MM.1S (cell line): ENCODE measurements around the gene IZUMO2.

Experiments used
- DNase-seq: peaks from one replicate; pipeline ENCODE4 v3.0.0-alpha.2; 2015
- H2AFZ ChIP-seq: fragments of 300-600 bp; sonication (generic); 2 replicates; pipeline ENCODE4 v1.6.0; 2016; ENCODE audit warnings: antibody characterized with exemption, low read length
- H3F3A ChIP-seq: fragments of 300-600 bp; sonication (generic); 2 replicates; pipeline ENCODE4 v1.6.1; 2016; ENCODE audit warnings: mild to moderate bottlenecking, antibody characterized with exemption, low read length, moderate library complexity, mixed read lengths; ENCODE audit not compliant: insufficient read depth
- H3K27ac ChIP-seq: fragments of 300-600 bp; sonication (generic); 2 replicates; pipeline ENCODE4 v1.5.1; 2016; ENCODE audit warnings: mild to moderate bottlenecking, low read length
- H3K27me3 ChIP-seq: fragments of 300-600 bp; sonication (generic); replicated peaks from 2 replicates; pipeline ENCODE4 v1.6.0; 2016; ENCODE audit warnings: low read length; ENCODE audit not compliant: insufficient read depth
- H3K36me3 ChIP-seq: fragments of 300-600 bp; sonication (generic); replicated peaks from 2 replicates; pipeline ENCODE4 v1.6.1; 2016; ENCODE audit warnings: mild to moderate bottlenecking, low read length, mixed read lengths; ENCODE audit not compliant: insufficient read depth
- H3K4me1 ChIP-seq: fragments of 300-600 bp; sonication (generic); 2 replicates; pipeline ENCODE4 v1.6.1; 2016; ENCODE audit warnings: low read length, mixed read lengths
- H3K4me2 ChIP-seq: fragments of 300-600 bp; sonication (generic); 2 replicates; pipeline ENCODE4 v1.6.0; 2016; ENCODE audit warnings: low read depth, low read length
- H3K4me3 ChIP-seq: fragments of 300-600 bp; sonication (generic); 2 replicates; pipeline ENCODE4 v1.5.1; 2016; ENCODE audit warnings: low read length, mixed read lengths
- H3K79me2 ChIP-seq: fragments of 300-600 bp; sonication (generic); 2 replicates; pipeline ENCODE4 v1.6.1; 2016; ENCODE audit warnings: mixed run types, low read length, mixed read lengths
- H3K9ac ChIP-seq: fragments of 300-600 bp; sonication (generic); 2 replicates; pipeline ENCODE4 v1.6.1; 2016; ENCODE audit warnings: low read length, mixed read lengths
- H3K9me2 ChIP-seq: fragments of 300-600 bp; sonication (generic); replicated peaks from 2 replicates; pipeline ENCODE4 v1.6.1; 2016; ENCODE audit warnings: mild to moderate bottlenecking, low read length, mixed read lengths; ENCODE audit not compliant: insufficient read depth
- H3K9me3 ChIP-seq: fragments of 300-600 bp; sonication (generic); replicated peaks from 2 replicates; pipeline ENCODE4 v1.6.1; 2016; ENCODE audit warnings: mild to moderate bottlenecking, low read length, mixed read lengths; ENCODE audit not compliant: insufficient read depth
- H4K20me1 ChIP-seq: fragments of 300-600 bp; sonication (generic); 2 replicates; pipeline ENCODE4 v1.6.1; 2016; ENCODE audit warnings: mild to moderate bottlenecking, low read length, moderate library complexity, mixed read lengths; ENCODE audit not compliant: insufficient read depth
- CTCF ChIP-seq: fragments of 300-600 bp; sonication (generic); IDR thresholded peaks from 2 replicates; pipeline ENCODE4 v1.5.1; 2016; ENCODE audit warnings: antibody characterized with exemption, low read length, mixed read lengths
- EZH2 ChIP-seq: fragments of 300-600 bp; sonication (generic); optimal IDR thresholded peaks from 2 replicates; pipeline ENCODE3; 2017; ENCODE audit warnings: low read depth, mild to moderate bottlenecking, antibody characterized with exemption, low read length, mixed read lengths
- EZH2phosphoT487 ChIP-seq: fragments of 300-600 bp; sonication (generic); IDR thresholded peaks from 2 replicates; pipeline ENCODE4 v1.6.1; 2018; ENCODE audit warnings: antibody characterized with exemption, low read length

Gene IZUMO2

DNA sequence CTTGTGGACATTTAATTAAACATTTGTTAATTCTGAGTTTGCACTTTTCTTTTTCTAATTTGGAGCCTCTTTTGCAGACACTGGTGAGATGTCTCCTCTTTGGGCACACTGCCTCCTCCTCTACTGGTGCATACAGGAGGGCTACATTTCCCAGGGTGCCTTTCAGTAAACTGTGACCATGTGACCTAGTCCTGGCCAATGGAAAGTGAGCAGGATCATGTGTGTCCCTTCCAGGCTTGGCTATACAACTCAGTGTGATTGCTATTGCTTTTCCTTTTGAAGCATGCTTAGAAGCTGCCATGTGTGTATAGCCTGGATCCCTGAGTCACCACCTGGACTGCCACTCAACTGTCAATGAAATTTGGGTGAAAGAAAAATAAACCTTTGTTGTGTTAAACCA is 4.5 kb downstream of the IZUMO2 start:
- H3K4me1 ChIP-seq: no peaks in the 10 kb centered on the region
- no peaks in the 10 kb centered on the region for H3K79me2 ChIP-seq
- H3K9me2 ChIP-seq: no peaks in the 10 kb centered on the region
- no peak for DNase-seq
- peaks cover 60% of the 10 kb centered on the region for H3K27me3 ChIP-seq
- H3K4me3 ChIP-seq: no peak overlapping the region
- H3K4me2 ChIP-seq: no peak overlapping the region
- H3K9ac ChIP-seq: no peak overlapping the region
- H3K27ac ChIP-seq: no peak overlapping the region
- H3F3A ChIP-seq: no peaks in the 10 kb centered on the region
- TF ChIP-seq EZH2phosphoT487 (no peak), EZH2 (no peak), CTCF (no peak)
- no peaks in the 10 kb centered on the region for H3K9me3 ChIP-seq
- H3K36me3 ChIP-seq: no peaks in the 10 kb centered on the region
- H4K20me1 ChIP-seq: no peaks in the 10 kb centered on the region
- H2AFZ ChIP-seq: no peak overlapping the region

GRCh38 chr19:50155520-50156109 is 7.5 kb downstream of the IZUMO2 start:
- Histone ChIP-seq H4K20me1 (no peaks in the 10 kb centered on the region), H3K9me2 (no peaks in the 10 kb centered on the region), H3F3A (no peaks in the 10 kb centered on the region), H3K9ac (no peak overlapping the region), H3K27ac (no peak overlapping the region), H3K36me3 (no peaks in the 10 kb centered on the region), H2AFZ (no peak overlapping the region), H3K4me3 (no peak overlapping the region), H3K79me2 (no peaks in the 10 kb centered on the region), H3K4me1 (no peaks in the 10 kb centered on the region), H3K27me3 (peaks cover 61% of the 10 kb centered on the region), H3K4me2 (no peak overlapping the region), H3K9me3 (no peaks in the 10 kb centered on the region)
- no peak for DNase-seq
- TF ChIP-seq EZH2 (no peak), EZH2phosphoT487 (no peak), CTCF (no peak)

DNA sequence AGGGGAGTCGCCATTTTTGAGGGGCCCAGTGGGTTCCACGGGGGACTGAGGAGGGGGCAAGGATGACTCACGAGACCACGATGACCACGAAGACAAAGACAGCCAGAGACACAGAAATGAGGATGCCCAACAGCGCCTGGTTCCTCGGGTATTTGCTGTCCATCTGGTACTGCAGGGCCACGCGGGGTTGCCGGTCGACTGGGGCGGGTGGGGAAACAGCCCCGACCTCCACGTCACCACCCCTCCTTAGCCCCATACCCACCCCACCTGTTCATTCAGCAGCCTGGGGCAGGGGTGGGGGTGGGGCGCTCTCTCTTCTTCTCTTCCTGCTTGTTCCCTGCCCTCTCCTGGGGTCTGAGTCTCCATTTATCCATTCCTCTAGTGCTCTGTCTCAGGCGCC is 8.6 kb downstream of the IZUMO2 start:
- H3K79me2 ChIP-seq: no peaks in the 10 kb centered on the region
- no peak overlapping the region for H3K4me2 ChIP-seq
- H3F3A ChIP-seq: no peaks in the 10 kb centered on the region
- H3K9me3 ChIP-seq: no peaks in the 10 kb centered on the region
- no peak overlapping the region for H3K9ac ChIP-seq
- H4K20me1 ChIP-seq: no peaks in the 10 kb centered on the region
- peaks cover 64% of the 10 kb centered on the region for H3K27me3 ChIP-seq
- no peaks in the 10 kb centered on the region for H3K36me3 ChIP-seq
- H3K27ac ChIP-seq: no peak overlapping the region
- H3K4me1 ChIP-seq: no peaks in the 10 kb centered on the region
- H2AFZ ChIP-seq: no peak overlapping the region
- DNase-seq: no peak
- H3K4me3 ChIP-seq: no peak overlapping the region
- no peaks in the 10 kb centered on the region for H3K9me2 ChIP-seq
- no peak for TF ChIP-seq EZH2
- TF ChIP-seq CTCF: no peak
- TF ChIP-seq EZH2phosphoT487: no peak
